Heart left ventricle (tissue), 13 donors: Measurements from ENCODE around the gene CHN1.

Experiments used
- POLR2A ChIP-seq, 2 donors: fragments of 450-650 bp; IDR thresholded peaks; one replicate each; pipeline ENCODE4 v1.6.1; 2017; ENCODE audit warnings: antibody characterized with exemption in 2 of 2, mild to moderate bottlenecking in 2 of 2, moderate library complexity in 2 of 2
- TF ChIP-seq, protein P1 (sequence below), 12 donors: fragments of 200-600 bp; sonication (generic) in 4 of 12; IDR thresholded peaks; one replicate each; pipeline versions ENCODE4 v1.5.0 to v1.8.0; 2018 to 2022; ENCODE audit warnings: antibody characterized with exemption in 12 of 12, mild to moderate bottlenecking in 5 of 12
- donor health status: ischemic (EF 13 %, LVEDD 7.1; RV severe dilation, severe dysfunction).
- donor health status: DM: no; HTN: yes; CAD: no.
- donor health status: DM: no; HTN: no; CAD: no.
- donor health status: ischemic (EF 25% LVEDD 6.9; RV normal size, moderate dysfunction).
- donor health status: ischemic (EF 25% LVEDD 5.7; RV mildly dilated, moderate dysfunction).
- donor health status: ischemic (EF 35%, LVEDD 5.7; RV mildly dilated, moderate dysfunction).
- donor health status: nonischemic (EF 11% LVEDD 7.7; RV severe dilation, severe dysfunction).
- donor health status: DM: yes; HTN: yes; CAD: no.
- donor health status: PGD.
- donor health status: ischemic (EF 29% LVEDD 5.4; RV normal size, mild dysfunction).
- donor health status: nonischemic (EF 23%, LVEDD 6.1; RV moderate dilation, normal function).

DNA sequence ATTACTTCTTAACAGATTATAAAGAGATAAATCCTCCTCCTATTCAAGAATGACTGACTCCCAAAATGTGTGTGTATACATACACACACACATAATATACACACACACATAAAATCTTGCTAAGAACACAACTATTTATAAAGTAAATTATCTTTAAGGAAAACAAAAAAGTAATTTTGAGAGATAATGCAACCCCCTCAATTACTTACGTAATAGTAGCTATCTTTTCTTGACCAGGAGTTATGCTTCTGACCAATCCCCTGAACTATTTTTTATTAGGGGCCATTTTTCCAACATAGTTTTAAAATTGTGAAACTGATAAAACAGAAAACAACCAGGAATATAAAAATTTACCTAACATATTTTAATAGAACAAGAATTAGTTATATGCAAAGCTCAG lies 127.9 kb downstream of the CHN1 start:
- TF ChIP-seq, protein P1, sequence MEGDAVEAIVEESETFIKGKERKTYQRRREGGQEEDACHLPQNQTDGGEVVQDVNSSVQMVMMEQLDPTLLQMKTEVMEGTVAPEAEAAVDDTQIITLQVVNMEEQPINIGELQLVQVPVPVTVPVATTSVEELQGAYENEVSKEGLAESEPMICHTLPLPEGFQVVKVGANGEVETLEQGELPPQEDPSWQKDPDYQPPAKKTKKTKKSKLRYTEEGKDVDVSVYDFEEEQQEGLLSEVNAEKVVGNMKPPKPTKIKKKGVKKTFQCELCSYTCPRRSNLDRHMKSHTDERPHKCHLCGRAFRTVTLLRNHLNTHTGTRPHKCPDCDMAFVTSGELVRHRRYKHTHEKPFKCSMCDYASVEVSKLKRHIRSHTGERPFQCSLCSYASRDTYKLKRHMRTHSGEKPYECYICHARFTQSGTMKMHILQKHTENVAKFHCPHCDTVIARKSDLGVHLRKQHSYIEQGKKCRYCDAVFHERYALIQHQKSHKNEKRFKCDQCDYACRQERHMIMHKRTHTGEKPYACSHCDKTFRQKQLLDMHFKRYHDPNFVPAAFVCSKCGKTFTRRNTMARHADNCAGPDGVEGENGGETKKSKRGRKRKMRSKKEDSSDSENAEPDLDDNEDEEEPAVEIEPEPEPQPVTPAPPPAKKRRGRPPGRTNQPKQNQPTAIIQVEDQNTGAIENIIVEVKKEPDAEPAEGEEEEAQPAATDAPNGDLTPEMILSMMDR (IDR thresholded peaks at IDR 0.05), result no peak
- no peak for TF ChIP-seq POLR2A (IDR thresholded peaks at IDR 0.05)
